Measurements from ENCODE around the gene BBS9. TPM values are rescaled to one million over a fixed set of nuclear protein-coding genes. Genes with fewer than 3 reads are reported as not detected.
"Not testable (repeated sequence)": the region's sequence is repeated elsewhere in the genome, so short reads cannot be mapped to it uniquely, and the experiment has no call there.

BBS9 gene
- total and polyA plus RNA-seq, 2 donors from 2014 or later: 9.0 to 23.4 TPM

DNA sequence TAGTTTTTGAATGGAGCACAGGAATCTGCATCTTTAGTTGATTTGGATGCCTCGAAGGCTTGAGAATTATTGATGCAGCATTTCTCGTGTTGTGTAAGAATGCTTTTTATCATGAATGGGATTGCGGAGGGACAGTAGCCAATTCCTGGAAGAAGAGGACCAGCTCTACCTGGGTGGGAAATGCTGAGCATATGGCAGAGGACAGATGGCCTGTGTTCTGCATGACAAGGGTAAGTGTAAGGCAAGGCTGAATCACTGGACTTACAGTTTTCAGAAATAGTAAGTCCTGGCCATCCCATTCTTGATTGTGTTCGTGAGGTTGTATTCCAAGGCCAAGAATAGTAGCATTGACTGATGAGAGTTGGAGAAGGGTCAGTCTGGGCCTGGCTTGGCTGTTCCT, 36.1 kb upstream of the BBS9 start:
- Histone ChIP-seq H3K4me1 (ENCODE audit: control insufficient read depth in 2 of 3, insufficient read depth in 2 of 3, low read depth in 1 of 3, low read length in 3 of 3) (no peaks in the 10 kb centered on the region), H3K27me3 (ENCODE audit: control insufficient read depth, insufficient read depth, low read length) (no peaks in the 10 kb centered on the region), H3K9me3 (ENCODE audit: control insufficient read depth in 2 of 3, insufficient read depth in 1 of 3, low read length in 3 of 3) (no peaks in the 10 kb centered on the region), H3K36me3 (ENCODE audit: control insufficient read depth in 2 of 3, insufficient read depth in 3 of 3, low read length in 3 of 3) (peaks cover 3 to 28% (median 12%) of the 10 kb centered on the region in 3 donors), H3K4me3 (ENCODE audit: low read length in 3 of 3) (no peak overlapping the region), H3K9ac (ENCODE audit: low read length in 3 of 3) (no peak overlapping the region), H3K27ac (ENCODE audit: low read depth in 2 of 2, low read length in 2 of 2) (no peak overlapping the region)
- intact Hi-C loops (cut with DNase I): no loop called here
- DNase-seq: no peak
- no peak for FAIRE-seq
- TF ChIP-seq CTCF (IDR thresholded peaks at IDR 0.05; ENCODE audit: borderline replicate concordance, extremely low read depth, insufficient read depth): no peak

GRCh38 chr7:33094745-33095275, 34.6 kb upstream of the BBS9 start:
- H3K4me1 ChIP-seq (ENCODE audit: control insufficient read depth in 2 of 3, insufficient read depth in 2 of 3, low read depth in 1 of 3, low read length in 3 of 3); FAIRE-seq; H3K27ac ChIP-seq (ENCODE audit: low read depth in 2 of 2, low read length in 2 of 2); H3K9ac ChIP-seq (ENCODE audit: low read length in 3 of 3); H3K9me3 ChIP-seq (ENCODE audit: control insufficient read depth in 2 of 3, insufficient read depth in 1 of 3, low read length in 3 of 3); DNase-seq; intact Hi-C loops (cut with DNase I); H3K4me3 ChIP-seq (ENCODE audit: low read length in 3 of 3); H3K27me3 ChIP-seq (ENCODE audit: control insufficient read depth, insufficient read depth, low read length): not testable (repeated sequence)
- H3K36me3 ChIP-seq (ENCODE audit: control insufficient read depth in 2 of 3, insufficient read depth in 3 of 3, low read length in 3 of 3): peaks cover 5 to 38% (median 18%) of the 10 kb centered on the region in 3 donors

GRCh38 chr7:33099154-33099940, 30.0 kb upstream of the BBS9 start:
- H3K4me1 ChIP-seq (ENCODE audit: control insufficient read depth in 2 of 3, insufficient read depth in 2 of 3, low read depth in 1 of 3, low read length in 3 of 3): no peaks in the 10 kb centered on the region
- H3K9ac ChIP-seq (ENCODE audit: low read length in 3 of 3): no peak overlapping the region
- DNase-seq (no peak), FAIRE-seq (no peak)
- no peaks in the 10 kb centered on the region for H3K27me3 ChIP-seq (ENCODE audit: control insufficient read depth, insufficient read depth, low read length)
- H3K27ac ChIP-seq (ENCODE audit: low read depth in 2 of 2, low read length in 2 of 2): no peak overlapping the region
- TF ChIP-seq CTCF (IDR thresholded peaks at IDR 0.05; ENCODE audit: borderline replicate concordance, extremely low read depth, insufficient read depth): no peak
- peaks cover 8 to 47% (median 18%) of the 10 kb centered on the region in 3 donors for H3K36me3 ChIP-seq (ENCODE audit: control insufficient read depth in 2 of 3, insufficient read depth in 3 of 3, low read length in 3 of 3)
- H3K4me3 ChIP-seq (ENCODE audit: low read length in 3 of 3): no peak overlapping the region
- intact Hi-C loops (cut with DNase I): no loop called here
- no peaks in the 10 kb centered on the region for H3K9me3 ChIP-seq (ENCODE audit: control insufficient read depth in 2 of 3, insufficient read depth in 1 of 3, low read length in 3 of 3)

- TF ChIP-seq CTCF (IDR thresholded peaks at IDR 0.05; ENCODE audit: borderline replicate concordance, extremely low read depth, insufficient read depth): no peak
- DNase-seq (no peak), FAIRE-seq (no peak)
- Histone ChIP-seq H3K36me3 (ENCODE audit: control insufficient read depth in 2 of 3, insufficient read depth in 3 of 3, low read length in 3 of 3) (peaks cover 8 to 43% (median 14%) of the 10 kb centered on the region in 3 donors), H3K4me1 (ENCODE audit: control insufficient read depth in 2 of 3, insufficient read depth in 2 of 3, low read depth in 1 of 3, low read length in 3 of 3) (no peaks in the 10 kb centered on the region), H3K27ac (ENCODE audit: low read depth in 2 of 2, low read length in 2 of 2) (no peak overlapping the region), H3K27me3 (ENCODE audit: control insufficient read depth, insufficient read depth, low read length) (no peaks in the 10 kb centered on the region), H3K9me3 (ENCODE audit: control insufficient read depth in 2 of 3, insufficient read depth in 1 of 3, low read length in 3 of 3) (no peaks in the 10 kb centered on the region), H3K9ac (ENCODE audit: low read length in 3 of 3) (no peak overlapping the region), H3K4me3 (ENCODE audit: low read length in 3 of 3) (no peak overlapping the region)
- intact Hi-C loops (cut with DNase I): no loop called here
These were observed 28.6 kb upstream of the BBS9 start for GRCh38 chr7:33100770-33101169.

Measured in kidney (tissue), 14 donors.